22Rv1 (cell line): Measurements from ENCODE around the gene ART3.

Source experiments
- CTCF ChIP-seq: fragments of 450-650 bp; IDR thresholded peaks from 2 replicates; pipeline ENCODE4 v1.5.1; 2017; ENCODE audit warnings: mild to moderate bottlenecking
- ZFX ChIP-seq: fragments of 450-650 bp; IDR thresholded peaks from 2 replicates; pipeline ENCODE4 v1.6.1; 2017; ENCODE audit warnings: antibody characterized with exemption, borderline replicate concordance

DNA sequence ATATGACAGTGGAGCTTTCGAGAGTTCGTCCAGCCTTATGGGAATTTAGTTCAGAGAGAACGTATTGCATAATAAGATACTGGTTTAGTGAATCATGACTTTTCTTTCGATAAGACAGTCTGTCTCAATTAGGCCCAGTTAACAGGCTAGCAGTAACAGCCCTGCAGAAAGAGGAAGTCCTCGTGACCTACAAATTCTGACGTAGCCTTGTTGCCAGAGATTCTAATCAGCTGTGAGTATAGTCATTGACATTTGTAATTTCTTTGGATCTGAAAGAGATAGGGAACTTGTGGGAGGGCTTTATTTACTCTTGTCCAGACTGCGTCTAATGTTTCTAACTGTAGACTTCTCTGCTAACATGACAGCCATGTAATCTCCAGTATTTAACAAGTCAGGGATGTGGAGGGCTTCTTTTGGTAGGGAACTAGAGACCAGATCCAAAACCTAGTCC, 15.8 kb downstream of the ART3 start:
- TF ChIP-seq CTCF (no peak), ZFX (no peak)
